HUDEP-2 (cell line): ENCODE measurements around the gene HS3ST3B1.

Source experiments
- DNase-seq, 76 experiments: peaks; one replicate each; lab custom pipeline; 2025; ENCODE audit not compliant: unreplicated experiment in 76 of 76; lab: John Stamatoyannopoulos, UW

Gene HS3ST3B1

GRCh38 chr17:14302431-14303099, 1.7 kb downstream of the HS3ST3B1 start:
- peak in 67 of 76 experiments; percentile 3 to 79 (median 55) for DNase-seq

- DNase-seq: no peak
Measured at GRCh38 chr17:14303343-14304221, 2.7 kb downstream of the HS3ST3B1 start.

GRCh38 chr17:14304222-14304772, 3.4 kb downstream of the HS3ST3B1 start:
- DNase-seq: no peak

- no peak for DNase-seq
Measured at GRCh38 chr17:14304773-14305517, 4.1 kb downstream of the HS3ST3B1 start.

- DNase-seq: no peak
Measured at GRCh38 chr17:14305785-14306496, 5.1 kb downstream of the HS3ST3B1 start.

- DNase-seq: no peak
Measured at GRCh38 chr17:14306596-14306995, 5.7 kb downstream of the HS3ST3B1 start.

GRCh38 chr17:14307560-14308024, 6.7 kb downstream of the HS3ST3B1 start:
- no peak for DNase-seq

GRCh38 chr17:14308636-14308964, 7.7 kb downstream of the HS3ST3B1 start:
- DNase-seq: no peak

- DNase-seq: peak in 70 of 76 experiments; percentile 14 to 94 (median 69)
Measured at GRCh38 chr17:14308965-14309879, 8.3 kb downstream of the HS3ST3B1 start.

- DNase-seq: no peak
Measured at GRCh38 chr17:14310101-14310500, 9.2 kb downstream of the HS3ST3B1 start.

GRCh38 chr17:14310605-14311004, 9.7 kb downstream of the HS3ST3B1 start:
- DNase-seq: no peak

- no peak for DNase-seq
Measured at GRCh38 chr17:14311186-14311705, 10.4 kb downstream of the HS3ST3B1 start.

GRCh38 chr17:14311981-14312380, 11.1 kb downstream of the HS3ST3B1 start:
- DNase-seq: no peak

- DNase-seq: no peak
Measured at GRCh38 chr17:14312522-14312921, 11.6 kb downstream of the HS3ST3B1 start.

GRCh38 chr17:14316126-14316832, 15.4 kb downstream of the HS3ST3B1 start:
- no peak for DNase-seq

- no peak for DNase-seq
Measured at GRCh38 chr17:14317383-14317782, 16.5 kb downstream of the HS3ST3B1 start.

GRCh38 chr17:14318109-14318917, 17.4 kb downstream of the HS3ST3B1 start:
- no peak for DNase-seq

- DNase-seq: no peak
Measured at GRCh38 chr17:14318918-14319205, 18.0 kb downstream of the HS3ST3B1 start.
